ENCODE data around the gene HIRIP3. TPM values are rescaled to one million over a fixed set of nuclear protein-coding genes. Genes with fewer than 3 reads are reported as not detected.
A peak's percentile ranks its signal among the peaks of the same experiment; 100 is the strongest.

The HIRIP3 gene
- total and polyA plus RNA-seq, 2 donors (not counting 3 experiments of a cell fraction or from before 2014, with no cell fraction given) = 6.7 to 8.6 TPM

- H3K9ac ChIP-seq (replicated peaks; ENCODE audit: extremely low read depth, insufficient read depth, low read length) = no peak overlapping the region
- H3K27ac ChIP-seq (ENCODE audit: insufficient read depth, low read depth, low read length) = no peak overlapping the region
- no peaks in the 10 kb centered on the region for H3K9me1 ChIP-seq (replicated peaks; ENCODE audit: control insufficient read depth, extremely low read depth, insufficient read depth, low read length)
- FAIRE-seq (no peak), DNase-seq (ENCODE audit: low read depth, low spot score) (no peak)
- H3K79me2 ChIP-seq (ENCODE audit: control insufficient read depth, insufficient read depth, low read length) = peaks cover 3% of the 10 kb centered on the region
- no peaks in the 10 kb centered on the region for H3K9me3 ChIP-seq (replicated peaks; ENCODE audit: control insufficient read depth, insufficient read depth, low read length)
- H3K27me3 ChIP-seq (ENCODE audit: control insufficient read depth in 2 of 2, insufficient read depth in 2 of 2, low read length in 2 of 2) = no peaks in the 10 kb centered on the region
- H3K4me1 ChIP-seq (ENCODE audit: control insufficient read depth, extremely low read depth, insufficient read depth, low read length) = peaks cover under 1% of the 10 kb centered on the region
- ChIA-PET CTCF (interaction anchor here (0.7 to 2.1 kb wide), 4 partner anchors 11 to 178 kb away, joined by 3 to 6 read pairs (median 3); partner anchors contain the start of genes HIRIP3 and INO80E), POLR2A (interaction anchor here (1.1 to 1.2 kb wide), 2 partner anchors 10 to 12 kb away, joined by 3 read pairs; partner anchors contain the start of gene HIRIP3)
- peaks cover 47 to 88% of the 10 kb centered on the region in 2 experiments for H3K36me3 ChIP-seq (ENCODE audit: control insufficient read depth in 2 of 2, extremely low read depth in 1 of 2, insufficient read depth in 2 of 2, low read length in 2 of 2)
- no peak overlapping the region for H2AFZ ChIP-seq (ENCODE audit: low read depth, low read length)
- no peaks in the 10 kb centered on the region for H4K20me1 ChIP-seq (replicated peaks; ENCODE audit: control insufficient read depth, extremely low read depth, insufficient read depth, low read length)
- intact Hi-C loops (cut with micrococcal nuclease) = no loop called here
- no peak overlapping the region for H3K4me2 ChIP-seq (ENCODE audit: insufficient read depth, low read length)
- TF ChIP-seq POLR2A (IDR thresholded peaks at IDR 0.05; ENCODE audit: low read depth, low read length) = no peak
- no peak for TF ChIP-seq GATA2 (IDR thresholded peaks at IDR 0.05; ENCODE audit: insufficient read depth, insufficient read length, low read depth, low read length)
- TF ChIP-seq MYC (IDR thresholded peaks at IDR 0.05; ENCODE audit: low read depth, low read length) = no peak
- no peak for TF ChIP-seq MAX (IDR thresholded peaks at IDR 0.05; ENCODE audit: insufficient read depth, insufficient read length)
- no peak for TF ChIP-seq CTCF (IDR thresholded peaks at IDR 0.05; ENCODE audit: extremely low read depth in 1 of 2, insufficient read depth in 1 of 2, low read depth in 1 of 2, low read length in 2 of 2)
- TF ChIP-seq FOS (IDR thresholded peaks at IDR 0.05; ENCODE audit: borderline replicate concordance, insufficient read depth, low read length) = no peak
- TF ChIP-seq JUN (IDR thresholded peaks at IDR 0.05; ENCODE audit: borderline replicate concordance, insufficient read depth, insufficient read length, low read depth) = no peak
- no peak for TF ChIP-seq EZH2 (IDR thresholded peaks at IDR 0.05; ENCODE audit: borderline replicate concordance, low read depth, low read length, severe bottlenecking)
- no peak for TF ChIP-seq POLR2AphosphoS5 (IDR thresholded peaks at IDR 0.05; ENCODE audit: insufficient read depth, low read depth, low read length)
- dilution Hi-C loops (cut with MboI; ENCODE audit: extremely low pct_ligation_motif_present, low sequenced_read_pairs) = no loop called here
- BruUV-seq (replicated peaks) = TSS peak; percentile 6
- no peak overlapping the region for H3K4me3 ChIP-seq (replicated peaks in 1 of 3; ENCODE audit: insufficient read depth in 1 of 3, low read depth in 1 of 3, low read length in 3 of 3)
These were observed 10.1 kb downstream of the HIRIP3 start for GRCh38 chr16:29985271-29985811.
